ENCODE data around the gene CPA1. TPM values are rescaled to one million over a fixed set of nuclear protein-coding genes. Genes with fewer than 3 reads are reported as not detected.

CPA1 gene
- total RNA-seq (under 1 TPM; 0.30 to 0.77 TPM), polyA plus RNA-seq (ENCODE audit: insufficient read length in 2 of 2) (under 1 TPM; 0.27 to 0.49 TPM)
- long read RNA-seq, donor 1: 0 reads
- long read RNA-seq, donor 2: 0 reads
- long read RNA-seq, donor 3: 0 reads
- long read RNA-seq, donor 4: 0 reads

DNA sequence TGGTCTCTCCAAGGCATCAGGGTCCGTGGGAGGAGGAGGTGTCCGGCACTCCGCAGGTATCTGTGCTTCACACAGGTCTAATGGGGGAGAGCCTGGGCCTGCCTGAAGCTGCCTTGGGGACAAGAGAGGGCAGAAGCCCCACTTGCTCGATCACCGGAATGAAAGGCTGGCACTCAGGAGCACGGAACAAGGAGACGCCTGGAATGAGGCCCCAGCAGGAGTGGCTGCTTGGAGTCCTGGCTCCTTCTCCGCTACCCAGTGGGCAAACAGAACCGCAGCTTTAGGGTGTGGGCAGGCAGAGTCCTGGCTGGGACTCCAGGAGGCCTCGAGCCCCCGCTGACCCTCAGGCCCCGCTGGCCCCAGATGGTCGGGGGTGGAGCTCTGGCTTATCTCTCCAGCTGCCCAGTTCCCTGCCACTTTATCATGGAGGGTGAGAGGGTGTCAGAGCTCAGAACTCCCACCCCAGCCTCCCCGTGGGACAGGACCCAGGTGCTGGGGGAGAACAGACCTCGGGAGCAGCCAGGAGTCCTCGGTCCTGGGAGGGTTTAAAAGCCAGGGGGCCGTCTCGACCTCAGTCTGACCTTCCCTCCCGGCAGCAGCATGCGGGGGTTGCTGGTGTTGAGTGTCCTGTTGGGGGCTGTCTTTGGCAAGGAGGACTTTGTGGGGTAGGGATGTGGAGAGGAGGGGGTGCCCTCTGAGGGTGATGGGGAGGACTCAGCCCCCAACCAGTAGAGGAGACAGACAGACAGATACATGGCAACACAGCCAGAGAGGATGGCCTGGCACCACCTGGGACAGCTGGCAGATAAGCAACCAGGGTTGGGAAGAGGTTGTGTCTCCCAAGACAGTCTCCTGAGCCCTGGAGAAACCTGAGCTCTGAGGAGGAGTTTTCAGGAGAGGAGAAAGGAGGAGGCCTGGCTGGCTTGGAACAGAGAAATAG lies at the start of gene CPA1:
Gene CPA1, plus strand, starts transcription at position 574 of the 940 bp plus-strand sequence. Its CDS starts 27 bp downstream, at position 601.
- no peak for DNase-seq (ENCODE audit: low read depth in 4 of 6, low spot score in 6 of 6)
- Histone ChIP-seq H3K4me3 (ENCODE audit: low read depth, low read length) (no peak within 1 kb of the TSS), H3K9me3 (ENCODE audit: control insufficient read depth, insufficient read depth, low read length) (peaks cover 2% of the 10 kb centered on the region), H3K27ac (ENCODE audit: low read depth, low read length) (peak within 1 kb of the TSS; percentile 67), H3K4me1 (ENCODE audit: control insufficient read depth, insufficient read depth, low read length) (peaks cover 21% of the 10 kb centered on the region), H3K27me3 (ENCODE audit: control insufficient read depth, insufficient read depth, low read length) (no peaks in the 10 kb centered on the region), H3K36me3 (ENCODE audit: control insufficient read depth, insufficient read depth, low read length) (no peaks in the 10 kb centered on the region)
- WGBS (ENCODE audit: insufficient coverage): 44% methylated on average over 14 of the region's 20 CpGs

- H3K4me1 ChIP-seq (ENCODE audit: control insufficient read depth, insufficient read depth, low read length): peaks cover 4% of the 10 kb centered on the region
- no peaks in the 10 kb centered on the region for H3K27me3 ChIP-seq (ENCODE audit: control insufficient read depth, insufficient read depth, low read length)
- no peak overlapping the region for H3K27ac ChIP-seq (ENCODE audit: low read depth, low read length)
- WGBS (ENCODE audit: insufficient coverage): 100% methylated on average over 1 of the region's 4 CpGs
- no peaks in the 10 kb centered on the region for H3K36me3 ChIP-seq (ENCODE audit: control insufficient read depth, insufficient read depth, low read length)
- H3K4me3 ChIP-seq (ENCODE audit: low read depth, low read length): no peak overlapping the region
- peak in 1 of 6 donors; percentile 44 for DNase-seq (ENCODE audit: low read depth in 4 of 6, low spot score in 6 of 6)
- H3K9me3 ChIP-seq (ENCODE audit: control insufficient read depth, insufficient read depth, low read length): no peaks in the 10 kb centered on the region
Observed at GRCh38 chr7:130332259-130333053, 47.8 kb upstream of the CPA1 start.

DNA sequence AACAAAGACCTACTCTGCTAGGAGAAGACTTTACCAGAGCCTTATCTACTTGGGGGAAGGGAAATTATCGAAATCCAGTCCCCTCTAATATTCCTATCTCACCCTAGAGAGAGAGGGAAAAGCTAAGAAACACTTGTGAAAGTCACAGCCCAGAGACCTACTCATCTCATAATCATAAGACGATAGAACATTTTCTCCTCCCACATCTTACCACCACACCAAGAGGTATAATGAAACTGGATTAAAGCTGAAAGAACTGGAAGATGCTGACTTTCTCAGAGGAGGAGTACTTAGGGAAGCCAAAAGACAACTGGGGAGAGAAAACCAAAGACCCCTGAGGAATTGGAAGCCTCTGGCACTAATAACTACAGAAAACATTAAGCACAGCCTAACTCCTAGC lies 46.5 kb upstream of the CPA1 start:
- H3K9me3 ChIP-seq (ENCODE audit: control insufficient read depth, insufficient read depth, low read length): no peaks in the 10 kb centered on the region
- H3K4me3 ChIP-seq (ENCODE audit: low read depth, low read length): no peak overlapping the region
- H3K27ac ChIP-seq (ENCODE audit: low read depth, low read length): no peak overlapping the region
- H3K4me1 ChIP-seq (ENCODE audit: control insufficient read depth, insufficient read depth, low read length): peaks cover 4% of the 10 kb centered on the region
- no CpG with 5 or more reads among the region's 2 CpGs for WGBS (ENCODE audit: insufficient coverage)
- H3K36me3 ChIP-seq (ENCODE audit: control insufficient read depth, insufficient read depth, low read length): no peaks in the 10 kb centered on the region
- H3K27me3 ChIP-seq (ENCODE audit: control insufficient read depth, insufficient read depth, low read length): no peaks in the 10 kb centered on the region
- DNase-seq (ENCODE audit: low read depth in 4 of 6, low spot score in 6 of 6): no peak

- H3K36me3 ChIP-seq (ENCODE audit: control insufficient read depth, insufficient read depth, low read length): no peaks in the 10 kb centered on the region
- no peak for DNase-seq (ENCODE audit: low read depth in 4 of 6, low spot score in 6 of 6)
- H3K27ac ChIP-seq (ENCODE audit: low read depth, low read length): no peak overlapping the region
Observed at GRCh38 chr7:130334274-130334673, 46.0 kb upstream of the CPA1 start.

GRCh38 chr7:130337410-130337971 lies 42.8 kb upstream of the CPA1 start:
- no peaks in the 10 kb centered on the region for H3K27me3 ChIP-seq (ENCODE audit: control insufficient read depth, insufficient read depth, low read length)
- 82% methylated on average over 5 of the region's 6 CpGs for WGBS (ENCODE audit: insufficient coverage)
- DNase-seq (ENCODE audit: low read depth in 4 of 6, low spot score in 6 of 6): no peak

More at GRCh38 chr7:130334274-130334673, 46.0 kb upstream of the CPA1 start:
- Histone ChIP-seq H3K4me1 (ENCODE audit: control insufficient read depth, insufficient read depth, low read length) (peaks cover 4% of the 10 kb centered on the region), H3K27me3 (ENCODE audit: control insufficient read depth, insufficient read depth, low read length) (no peaks in the 10 kb centered on the region), H3K4me3 (ENCODE audit: low read depth, low read length) (no peak overlapping the region), H3K9me3 (ENCODE audit: control insufficient read depth, insufficient read depth, low read length) (no peaks in the 10 kb centered on the region)
- WGBS (ENCODE audit: insufficient coverage): 87% methylated on average over 3 of the region's 6 CpGs

GRCh38 chr7:130338233-130338632 lies 42.1 kb upstream of the CPA1 start:
- 100% methylated on average over 1 of the region's 3 CpGs for WGBS (ENCODE audit: insufficient coverage)
- Histone ChIP-seq H3K27me3 (ENCODE audit: control insufficient read depth, insufficient read depth, low read length) (no peaks in the 10 kb centered on the region), H3K27ac (ENCODE audit: low read depth, low read length) (no peak overlapping the region), H3K36me3 (ENCODE audit: control insufficient read depth, insufficient read depth, low read length) (no peaks in the 10 kb centered on the region), H3K9me3 (ENCODE audit: control insufficient read depth, insufficient read depth, low read length) (no peaks in the 10 kb centered on the region), H3K4me3 (ENCODE audit: low read depth, low read length) (no peak overlapping the region), H3K4me1 (ENCODE audit: control insufficient read depth, insufficient read depth, low read length) (peaks cover 4% of the 10 kb centered on the region)
- no peak for DNase-seq (ENCODE audit: low read depth in 4 of 6, low spot score in 6 of 6)

More at GRCh38 chr7:130337410-130337971, 42.8 kb upstream of the CPA1 start:
- no peak overlapping the region for H3K4me3 ChIP-seq (ENCODE audit: low read depth, low read length)
- H3K4me1 ChIP-seq (ENCODE audit: control insufficient read depth, insufficient read depth, low read length): peaks cover 4% of the 10 kb centered on the region
- H3K9me3 ChIP-seq (ENCODE audit: control insufficient read depth, insufficient read depth, low read length): no peaks in the 10 kb centered on the region
- no peak overlapping the region for H3K27ac ChIP-seq (ENCODE audit: low read depth, low read length)
- H3K36me3 ChIP-seq (ENCODE audit: control insufficient read depth, insufficient read depth, low read length): no peaks in the 10 kb centered on the region

- no peak for DNase-seq (ENCODE audit: low read depth in 4 of 6, low spot score in 6 of 6)
- no CpG with 5 or more reads among the region's 4 CpGs for WGBS (ENCODE audit: insufficient coverage)
Observed at GRCh38 chr7:130341882-130342281, 38.4 kb upstream of the CPA1 start.

GRCh38 chr7:130342701-130343380 lies 37.5 kb upstream of the CPA1 start:
- H3K27me3 ChIP-seq (ENCODE audit: control insufficient read depth, insufficient read depth, low read length): no peaks in the 10 kb centered on the region
- no peaks in the 10 kb centered on the region for H3K9me3 ChIP-seq (ENCODE audit: control insufficient read depth, insufficient read depth, low read length)
- no peak overlapping the region for H3K4me3 ChIP-seq (ENCODE audit: low read depth, low read length)
- WGBS (ENCODE audit: insufficient coverage): no CpG with 5 or more reads among the region's 3 CpGs
- no peak for DNase-seq (ENCODE audit: low read depth in 4 of 6, low spot score in 6 of 6)
- no peaks in the 10 kb centered on the region for H3K36me3 ChIP-seq (ENCODE audit: control insufficient read depth, insufficient read depth, low read length)
- H3K4me1 ChIP-seq (ENCODE audit: control insufficient read depth, insufficient read depth, low read length): no peaks in the 10 kb centered on the region
- no peak overlapping the region for H3K27ac ChIP-seq (ENCODE audit: low read depth, low read length)

More at GRCh38 chr7:130341882-130342281, 38.4 kb upstream of the CPA1 start:
- H3K4me3 ChIP-seq (ENCODE audit: low read depth, low read length): no peak overlapping the region
- no peak overlapping the region for H3K27ac ChIP-seq (ENCODE audit: low read depth, low read length)
- no peaks in the 10 kb centered on the region for H3K36me3 ChIP-seq (ENCODE audit: control insufficient read depth, insufficient read depth, low read length)
- H3K4me1 ChIP-seq (ENCODE audit: control insufficient read depth, insufficient read depth, low read length): no peaks in the 10 kb centered on the region
- H3K9me3 ChIP-seq (ENCODE audit: control insufficient read depth, insufficient read depth, low read length): no peaks in the 10 kb centered on the region
- no peaks in the 10 kb centered on the region for H3K27me3 ChIP-seq (ENCODE audit: control insufficient read depth, insufficient read depth, low read length)

Data from spinal cord (tissue), 10 donors.